Adrenal gland (tissue), 5 donors: Measurements from ENCODE around the gene ASAH2.

Experiments
- CTCF ChIP-seq, 6 experiments: fragments of 450-650 bp in 4 of 6; fragments of 200-600 bp in 2 of 6; sonication (generic) in 1 of 6; IDR thresholded peaks; 1 replicate in 5 of 6; 2 replicates in 1 of 6; pipeline versions ENCODE4 v1.5.1 to v1.8.0; 2016 to 2021; ENCODE audit warnings: antibody characterized with exemption in 6 of 6, mild to moderate bottlenecking in 2 of 6, moderate library complexity in 1 of 6
- POLR2A ChIP-seq, 2 donors: fragments of 450-650 bp; IDR thresholded peaks; one replicate each; pipeline ENCODE4 v1.6.1; 2017; ENCODE audit warnings: antibody characterized with exemption in 2 of 2, mild to moderate bottlenecking in 2 of 2, moderate library complexity in 1 of 2
- donor health status: DM: no; HTN: no; CAD: no.

- no peak for TF ChIP-seq POLR2A (IDR thresholded peaks at IDR 0.05)
- no peak for TF ChIP-seq CTCF (IDR thresholded peaks at IDR 0.05)
These were observed 44.1 kb upstream of the ASAH2 start for GRCh38 chr10:50295367-50295766.
